HEK293 (cell line): Measurements from ENCODE around the gene NDFIP2.
A peak's percentile ranks its signal among the peaks of the same experiment; 100 is the strongest.

ENCODE experiments used
- CTCF ChIA-PET: fragments of 350-600 bp; formaldehyde crosslinking; extraction: SDS; loops from one replicate; lab custom pipeline; 2021; ENCODE audit warnings: antibody characterized with exemption; lab: Yijun Ruan, JAX
- POLR2A ChIA-PET: fragments of 300-600 bp; formaldehyde crosslinking; extraction: SDS; loops from one replicate; lab custom pipeline; 2020; ENCODE audit warnings: antibody characterized with exemption, inconsistent platforms; lab: Yijun Ruan, JAX
- H3K27ac ChIP-seq: fragments of 200-500 bp; sonication (Bioruptor generic); 2 replicates; pipeline ENCODE4 v1.5.1; 2014; ENCODE audit warnings: low read depth, low read length, control low read depth, inconsistent platforms; ENCODE audit errors: extremely low read depth
- H3K36me3 ChIP-seq, 2 experiments: fragments of 200-500 bp in 1 of 2; sonication (Bioruptor generic) in 1 of 2; 1 replicate in 1 of 2; 2 replicates in 1 of 2; pipeline ENCODE4 v1.5.1; 2014 to 2017; ENCODE audit warnings: inconsistent platforms in 2 of 2, low read length in 2 of 2; ENCODE audit not compliant: control insufficient read depth in 2 of 2, insufficient read depth in 1 of 2
- H3K4me1 ChIP-seq: fragments of 200-500 bp; sonication (Bioruptor generic); 2 replicates; pipeline ENCODE4 v1.5.1; 2014; ENCODE audit warnings: mild to moderate bottlenecking, low read length, inconsistent platforms; ENCODE audit not compliant: control insufficient read depth, insufficient read depth
- H3K4me3 ChIP-seq: 2 replicates; pipeline ENCODE4 v1.5.1; 2011; ENCODE audit warnings: low read depth, mild to moderate bottlenecking, control low read depth, low read length, moderate library complexity
- H3K9me3 ChIP-seq: fragments of 200-500 bp; sonication (Bioruptor generic); 2 replicates; pipeline ENCODE4 v1.5.1; 2014; ENCODE audit warnings: low read depth, low read length, inconsistent platforms; ENCODE audit not compliant: control insufficient read depth, insufficient read depth
- PRDM10 ChIP-seq: fragments of 450-650 bp; formaldehyde crosslinking; IDR thresholded peaks from 2 replicates; pipeline ENCODE4 v1.5.1; 2016; ENCODE audit warnings: missing biosample characterization, missing genetic modification characterization
- ZBTB26 ChIP-seq: fragments of 450-650 bp; formaldehyde crosslinking; optimal IDR thresholded peaks from 2 replicates; pipeline ENCODE3; 2016; ENCODE audit warnings: missing biosample characterization, mild to moderate bottlenecking, missing genetic modification characterization
- ZBTB44 ChIP-seq: fragments of 450-650 bp; IDR thresholded peaks from 2 replicates; pipeline ENCODE4 v1.5.1; 2018; ENCODE audit warnings: missing biosample characterization, mild to moderate bottlenecking, missing genetic modification characterization
- ZIC2 ChIP-seq: fragments of 450-650 bp; formaldehyde crosslinking; IDR thresholded peaks from 2 replicates; pipeline ENCODE4 v1.5.1; 2016; ENCODE audit warnings: missing biosample characterization, missing genetic modification characterization
- ZNF112 ChIP-seq: fragments of 450-650 bp; formaldehyde crosslinking; IDR thresholded peaks from 2 replicates; pipeline ENCODE4 v1.5.0; 2017; ENCODE audit warnings: missing biosample characterization, missing genetic modification characterization
- ZNF174 ChIP-seq: fragments of 450-650 bp; formaldehyde crosslinking; IDR thresholded peaks from 2 replicates; pipeline ENCODE4 v1.5.0; 2017; ENCODE audit warnings: missing biosample characterization, mild to moderate bottlenecking, missing genetic modification characterization
- ZNF175 ChIP-seq: fragments of 450-650 bp; formaldehyde crosslinking; IDR thresholded peaks from 2 replicates; pipeline ENCODE4 v1.5.1; 2016; ENCODE audit warnings: missing biosample characterization, missing genetic modification characterization
- ZNF202 ChIP-seq: fragments of 450-650 bp; formaldehyde crosslinking; IDR thresholded peaks from 2 replicates; pipeline ENCODE4 v1.5.1; 2016; ENCODE audit warnings: missing biosample characterization, missing genetic modification characterization, borderline replicate concordance
- ZNF211 ChIP-seq: fragments of 450-650 bp; formaldehyde crosslinking; IDR thresholded peaks from 2 replicates; pipeline ENCODE4 v1.5.1; 2016; ENCODE audit warnings: low read depth, missing biosample characterization, missing genetic modification characterization
- ZNF221 ChIP-seq: fragments of 450-650 bp; formaldehyde crosslinking; IDR thresholded peaks from 2 replicates; pipeline ENCODE4 v1.5.1; 2017; ENCODE audit warnings: missing biosample characterization, missing genetic modification characterization, borderline replicate concordance
- ZNF341 ChIP-seq: fragments of 450-650 bp; formaldehyde crosslinking; IDR thresholded peaks from 2 replicates; pipeline ENCODE4; 2016; ENCODE audit warnings: low read depth, missing biosample characterization, missing genetic modification characterization
- ZNF350 ChIP-seq: fragments of 450-650 bp; formaldehyde crosslinking; IDR thresholded peaks from 2 replicates; pipeline ENCODE4 v1.5.0; 2017; ENCODE audit warnings: missing biosample characterization, mild to moderate bottlenecking, missing genetic modification characterization
- ZNF394 ChIP-seq: fragments of 450-650 bp; formaldehyde crosslinking; IDR thresholded peaks from 2 replicates; pipeline ENCODE4 v1.5.1; 2016; ENCODE audit warnings: missing biosample characterization, missing genetic modification characterization, mild to moderate bottlenecking, moderate library complexity, borderline replicate concordance
- ZNF488 ChIP-seq: fragments of 450-650 bp; formaldehyde crosslinking; IDR thresholded peaks from 2 replicates; pipeline ENCODE4 v1.5.1; 2016; ENCODE audit warnings: missing biosample characterization, missing genetic modification characterization
- ZNF514 ChIP-seq: fragments of 450-650 bp; formaldehyde crosslinking; IDR thresholded peaks from 2 replicates; pipeline ENCODE4 v1.5.1; 2016; ENCODE audit warnings: missing biosample characterization, missing genetic modification characterization
- ZNF692 ChIP-seq: fragments of 450-650 bp; formaldehyde crosslinking; IDR thresholded peaks from 2 replicates; pipeline ENCODE4 v1.5.1; 2016; ENCODE audit warnings: missing biosample characterization, missing genetic modification characterization
- ZNF701 ChIP-seq: fragments of 450-650 bp; formaldehyde crosslinking; IDR thresholded peaks from 2 replicates; pipeline ENCODE4 v1.5.1; 2016; ENCODE audit warnings: missing biosample characterization, missing genetic modification characterization
- ZNF791 ChIP-seq: fragments of 450-650 bp; formaldehyde crosslinking; IDR thresholded peaks from 2 replicates; pipeline ENCODE4 v1.5.1; 2016; ENCODE audit warnings: missing biosample characterization, missing genetic modification characterization
- ZNF843 ChIP-seq: fragments of 450-650 bp; formaldehyde crosslinking; IDR thresholded peaks from 2 replicates; pipeline ENCODE4 v1.5.1; 2016; ENCODE audit warnings: missing biosample characterization, missing genetic modification characterization
- ZSCAN30 ChIP-seq: fragments of 450-650 bp; IDR thresholded peaks from 2 replicates; pipeline ENCODE4 v1.5.1; 2018; ENCODE audit warnings: missing biosample characterization, mild to moderate bottlenecking, missing genetic modification characterization, moderate library complexity

Gene NDFIP2

GRCh38 chr13:79480954-79481684 is at the start of gene NDFIP2 (continued):
- TF ChIP-seq ZNF692 (tag by site-specific recombination) (no peak), ZNF701 (no peak), ZNF202 (no peak), ZNF350 (tag by site-specific recombination) (no peak), ZBTB44 (no peak), ZIC2 (tag by site-specific recombination) (peak; percentile 85), ZNF394 (peak; percentile 73; the same call in 1 of the 2 replicates), ZNF514 (tag by site-specific recombination) (no peak)

GRCh38 chr13:79432086-79432485 is 48.9 kb upstream of the NDFIP2 start:
- Histone ChIP-seq H3K4me3 (no peak overlapping the region), H3K27ac (no peak overlapping the region), H3K4me1 (no peaks in the 10 kb centered on the region), H3K36me3 (no peaks in the 10 kb centered on the region), H3K9me3 (no peaks in the 10 kb centered on the region)
- CTCF ChIA-PET = interaction anchor here (2.7 kb wide), 1 partner anchor 8 kb away, joined by 11 read pairs; no protein-coding TSS in a partner anchor
- TF ChIP-seq ZNF221 (tag by site-specific recombination) (no peak), ZNF174 (no peak), ZNF843 (tag by site-specific recombination) (no peak), ZNF341 (no peak), ZNF211 (tag by site-specific recombination) (no peak), ZNF112 (no peak), PRDM10 (tag by site-specific recombination) (no peak), ZSCAN30 (no peak), ZBTB26 (no peak), ZNF488 (tag by site-specific recombination) (no peak), ZNF791 (tag by site-specific recombination) (no peak), ZNF175 (tag by site-specific recombination) (no peak)
- POLR2A ChIA-PET = no interaction called here
